Left lung (tissue), 10 donors: ENCODE results near the gene HOXA4. TPM values are rescaled to one million over a fixed set of nuclear protein-coding genes. Genes with fewer than 3 reads are reported as not detected.

Experiments used
- ATAC-seq: fragments of 200-7000 bp; cut with Tn5 transposase; one replicate; pipeline ENCODE4 v1.9.1; 2020; ENCODE audit warnings: moderate library complexity
- DNase-seq, 4 donors: peaks; one replicate each; pipeline ENCODE4 v3.0.0-alpha.2; 2013 to 2020
- H3K27ac ChIP-seq, 2 donors: fragments of 200-600 bp; sonication (generic) in 1 of 2; one replicate each; pipeline versions ENCODE4 v1.5.0 to v1.8.0; 2020 to 2021
- H3K27me3 ChIP-seq, 2 donors: fragments of 200-600 bp; sonication (generic) in 1 of 2; one replicate each; pipeline versions ENCODE4 v1.5.0 to v1.8.0; 2020 to 2021
- H3K36me3 ChIP-seq, 2 donors: fragments of 200-600 bp; sonication (generic) in 1 of 2; one replicate each; pipeline versions ENCODE4 v1.5.0 to v1.8.0; 2020 to 2021
- H3K4me1 ChIP-seq, 2 donors: fragments of 200-600 bp; one replicate each; pipeline ENCODE4 v1.8.0; 2021
- H3K4me3 ChIP-seq, 2 donors: fragments of 200-600 bp; sonication (generic) in 1 of 2; one replicate each; pipeline versions ENCODE4 v1.5.0 to v1.8.0; 2020 to 2021; ENCODE audit warnings: mild to moderate bottlenecking in 1 of 2
- H3K9me3 ChIP-seq, 2 donors: fragments of 200-600 bp; sonication (generic) in 1 of 2; one replicate each; pipeline versions ENCODE4 v1.5.0 to v1.8.0; 2020 to 2021
- intact Hi-C, 2 donors: fragments of 100-400 bp; cut with DNase I; formaldehyde crosslinking; loops; one replicate each; pipeline versions ENCODE4 v1.11.2 to v1.14.2; 2022
- polyA plus RNA-seq, 6 donors: library from polyadenylated mRNA; unstranded; fragments of 120-200 nt; gene quantifications; one replicate each; pipeline ENCODE4 v1.2.1, GENCODE V29; 2013; ENCODE audit not compliant: insufficient read length in 6 of 6
- total RNA-seq, 2 donors: library from RNA; stranded (reverse); fragmentation: NEBNext Ultra II Directional; extraction: Animal tissue kit (Norgen Biotek cat#: 25700); gene quantifications; one replicate each; pipeline ENCODE4 v1.2.1, GENCODE V29; 2021
- TF ChIP-seq, protein P1 (sequence below), 2 donors: fragments of 200-600 bp; sonication (generic) in 1 of 2; IDR thresholded peaks; one replicate each; pipeline versions ENCODE4 v1.5.0 to v1.8.0; 2021; ENCODE audit warnings: antibody characterized with exemption in 2 of 2
- donor health status: DM: no; HTN: yes; CAD: no.
- donor health status: DM: no; HTN: no; CAD: no.

HOXA4 gene
- total and polyA plus RNA-seq, 8 donors, result 3.4 to 35.8 (median 34.1) TPM

DNA sequence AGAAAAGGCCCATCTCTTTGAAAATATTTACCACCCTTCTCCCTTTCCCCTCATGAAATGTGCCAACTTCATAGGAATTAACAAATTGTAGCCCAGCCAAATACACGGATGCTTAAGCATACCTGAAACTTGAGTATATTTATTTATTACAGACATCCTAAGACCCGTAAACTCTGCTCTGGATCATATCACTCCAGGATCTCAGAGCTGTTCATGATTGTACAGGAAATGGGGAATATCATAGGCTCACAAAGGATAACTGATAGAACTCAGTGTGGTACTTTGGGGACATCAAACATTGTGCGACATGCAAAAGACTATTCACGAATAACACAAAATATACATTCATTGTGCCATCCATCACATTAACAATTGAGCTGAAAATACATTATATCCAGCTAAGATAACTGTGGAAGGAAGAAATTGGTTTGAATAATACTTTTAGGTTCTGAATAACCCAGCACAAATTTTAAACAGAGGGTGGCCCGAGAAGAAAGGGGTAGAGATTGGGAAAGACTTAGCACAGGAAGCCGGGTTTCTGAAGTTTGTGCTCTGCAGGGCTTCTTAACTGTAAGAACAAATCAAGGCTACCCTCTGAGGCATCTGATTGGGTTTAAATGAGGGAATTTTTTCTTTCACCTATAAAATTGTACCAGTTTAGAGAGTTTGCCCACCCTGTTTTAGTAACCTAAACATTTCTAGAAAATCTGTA is 37.2 kb downstream of the HOXA4 start:
- ATAC-seq (no peak), DNase-seq (no peak)
- H3K36me3 ChIP-seq, result no peaks in the 10 kb centered on the region
- peaks cover 29 to 100% of the 10 kb centered on the region in 2 donors for H3K27me3 ChIP-seq
- no peaks in the 10 kb centered on the region for H3K9me3 ChIP-seq
- H3K4me3 ChIP-seq, result no peak overlapping the region
- peaks cover 0 to 26% of the 10 kb centered on the region in 2 donors for H3K4me1 ChIP-seq
- TF ChIP-seq, protein P1, sequence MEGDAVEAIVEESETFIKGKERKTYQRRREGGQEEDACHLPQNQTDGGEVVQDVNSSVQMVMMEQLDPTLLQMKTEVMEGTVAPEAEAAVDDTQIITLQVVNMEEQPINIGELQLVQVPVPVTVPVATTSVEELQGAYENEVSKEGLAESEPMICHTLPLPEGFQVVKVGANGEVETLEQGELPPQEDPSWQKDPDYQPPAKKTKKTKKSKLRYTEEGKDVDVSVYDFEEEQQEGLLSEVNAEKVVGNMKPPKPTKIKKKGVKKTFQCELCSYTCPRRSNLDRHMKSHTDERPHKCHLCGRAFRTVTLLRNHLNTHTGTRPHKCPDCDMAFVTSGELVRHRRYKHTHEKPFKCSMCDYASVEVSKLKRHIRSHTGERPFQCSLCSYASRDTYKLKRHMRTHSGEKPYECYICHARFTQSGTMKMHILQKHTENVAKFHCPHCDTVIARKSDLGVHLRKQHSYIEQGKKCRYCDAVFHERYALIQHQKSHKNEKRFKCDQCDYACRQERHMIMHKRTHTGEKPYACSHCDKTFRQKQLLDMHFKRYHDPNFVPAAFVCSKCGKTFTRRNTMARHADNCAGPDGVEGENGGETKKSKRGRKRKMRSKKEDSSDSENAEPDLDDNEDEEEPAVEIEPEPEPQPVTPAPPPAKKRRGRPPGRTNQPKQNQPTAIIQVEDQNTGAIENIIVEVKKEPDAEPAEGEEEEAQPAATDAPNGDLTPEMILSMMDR (IDR thresholded peaks at IDR 0.05), result no peak
- intact Hi-C loops, result no loop called here
- no peak overlapping the region for H3K27ac ChIP-seq

DNA sequence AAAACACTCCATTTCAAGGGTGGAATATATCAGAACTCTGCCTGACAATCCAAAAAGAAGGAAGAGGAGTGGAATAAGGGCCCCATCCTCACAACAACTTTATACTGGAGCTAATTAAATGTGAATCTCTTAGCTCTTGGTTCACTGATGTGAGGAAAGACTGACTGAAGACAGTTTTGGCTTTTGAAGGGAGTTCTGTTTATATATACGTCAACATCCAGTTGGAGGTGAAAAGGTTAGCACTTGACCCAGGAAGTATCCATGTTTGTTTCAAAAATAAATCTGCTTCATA is 37.8 kb downstream of the HOXA4 start:
- TF ChIP-seq, protein P1 (IDR thresholded peaks at IDR 0.05), result no peak
- peaks cover 33 to 100% of the 10 kb centered on the region in 2 donors for H3K27me3 ChIP-seq

DNA sequence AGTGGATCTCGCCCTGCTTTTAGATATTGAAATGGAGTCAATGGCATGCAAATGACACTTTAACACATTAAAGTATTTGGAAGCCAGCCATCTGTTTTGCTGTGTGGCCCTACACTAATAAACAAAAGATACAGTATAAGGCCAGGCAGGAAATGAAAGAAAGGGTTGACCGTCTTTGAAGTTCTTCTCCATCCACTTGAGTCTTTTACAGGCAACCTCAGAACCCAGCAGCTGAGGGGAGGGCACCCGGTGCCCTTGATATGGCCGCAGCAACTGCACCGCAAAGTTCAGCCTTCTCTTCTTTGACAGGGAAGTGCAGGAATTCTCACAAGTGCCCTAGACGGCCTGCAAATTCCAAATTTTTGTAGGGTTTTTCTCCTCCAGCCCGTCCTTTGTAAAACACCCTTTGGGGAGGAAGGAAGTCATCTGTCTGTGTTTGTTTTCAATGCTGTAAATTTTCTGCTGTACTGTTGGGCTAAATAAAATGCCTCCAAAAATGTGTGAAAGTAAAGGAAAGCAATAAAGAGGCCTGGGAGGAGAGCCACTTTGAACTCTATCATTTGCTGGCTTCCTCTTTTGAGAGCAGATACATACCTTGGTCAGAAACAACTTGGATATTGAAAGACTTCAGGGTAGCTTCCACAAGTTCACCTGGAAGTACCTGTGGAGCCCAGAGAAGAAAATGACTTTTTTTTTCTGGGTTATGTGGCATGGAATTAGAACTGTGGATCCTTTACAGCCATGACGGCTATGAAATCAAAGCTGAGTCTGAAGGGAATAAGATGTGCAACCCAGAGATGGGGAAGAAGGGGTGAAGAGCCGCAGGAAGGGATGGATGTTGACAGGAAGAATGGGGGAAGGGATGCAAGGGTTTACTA is 38.4 kb downstream of the HOXA4 start:
- DNase-seq (no peak), ATAC-seq (no peak)
- peaks cover 39 to 100% of the 10 kb centered on the region in 2 donors for H3K27me3 ChIP-seq
- intact Hi-C loops, result no loop called here
- TF ChIP-seq, protein P1 (IDR thresholded peaks at IDR 0.05), result no peak
- no peak overlapping the region for H3K4me3 ChIP-seq
- H3K27ac ChIP-seq, result no peak overlapping the region
- H3K4me1 ChIP-seq, result peaks cover 0 to 14% of the 10 kb centered on the region in 2 donors
- H3K36me3 ChIP-seq, result no peaks in the 10 kb centered on the region
- no peaks in the 10 kb centered on the region for H3K9me3 ChIP-seq

More for the DNA sequence above, 37.8 kb downstream of the HOXA4 start:
- Histone ChIP-seq H3K4me3 (no peak overlapping the region), H3K27ac (no peak overlapping the region), H3K4me1 (peaks cover 0 to 20% of the 10 kb centered on the region in 2 donors), H3K36me3 (no peaks in the 10 kb centered on the region), H3K9me3 (no peaks in the 10 kb centered on the region)
- intact Hi-C loops, result no loop called here
- no peak for ATAC-seq
- DNase-seq, result no peak

DNA sequence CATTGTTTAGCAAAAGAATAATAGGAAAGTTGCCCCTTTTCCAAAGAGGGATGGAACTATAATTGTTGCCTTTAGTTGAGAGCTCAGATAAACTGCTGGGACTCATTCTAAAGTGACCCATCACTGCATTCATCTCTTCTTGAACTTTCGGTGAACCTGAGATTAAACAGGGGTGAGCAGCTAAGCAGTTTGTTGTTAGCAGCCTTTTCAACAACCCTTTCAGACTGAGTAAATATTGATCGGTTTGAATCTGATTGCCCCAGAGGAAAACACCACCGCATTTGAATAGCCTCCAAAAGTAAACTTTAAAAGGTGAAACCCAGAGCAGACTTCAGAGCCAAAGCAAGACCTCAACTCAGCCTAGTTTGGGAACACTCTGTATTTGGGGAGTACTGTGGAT is 39.5 kb downstream of the HOXA4 start:
- Histone ChIP-seq H3K4me1 (peaks cover 0 to 9% of the 10 kb centered on the region in 2 donors), H3K27me3 (peaks cover 41 to 100% of the 10 kb centered on the region in 2 donors), H3K4me3 (no peak overlapping the region), H3K36me3 (no peaks in the 10 kb centered on the region), H3K9me3 (no peaks in the 10 kb centered on the region), H3K27ac (no peak overlapping the region)
- intact Hi-C loops, result no loop called here
- ATAC-seq (no peak), DNase-seq (no peak)
- TF ChIP-seq, protein P1 (IDR thresholded peaks at IDR 0.05), result no peak
